ENCODE results near the gene IQSEC1. TPM values are rescaled to one million over a fixed set of nuclear protein-coding genes. Genes with fewer than 3 reads are reported as not detected.

The IQSEC1 gene
- total and polyA plus RNA-seq, 9 of the 15 experiments (the other 6 are each of a cell fraction or from before 2014, with no cell fraction given): 0.56 to 39.0 (median 6.8) TPM

GRCh38 chr3:13095408-13095937 lies 22.2 kb upstream of the IQSEC1 start (continued):
- TF ChIP-seq MGA (IDR thresholded peaks at IDR 0.05): no peak
